ENCODE measurements around the gene HIRIP3. TPM values are rescaled to one million over a fixed set of nuclear protein-coding genes. Genes with fewer than 3 reads are reported as not detected.

Gene HIRIP3
- total RNA-seq, 1 experiment from 2014 or later, result 18.9 TPM

DNA sequence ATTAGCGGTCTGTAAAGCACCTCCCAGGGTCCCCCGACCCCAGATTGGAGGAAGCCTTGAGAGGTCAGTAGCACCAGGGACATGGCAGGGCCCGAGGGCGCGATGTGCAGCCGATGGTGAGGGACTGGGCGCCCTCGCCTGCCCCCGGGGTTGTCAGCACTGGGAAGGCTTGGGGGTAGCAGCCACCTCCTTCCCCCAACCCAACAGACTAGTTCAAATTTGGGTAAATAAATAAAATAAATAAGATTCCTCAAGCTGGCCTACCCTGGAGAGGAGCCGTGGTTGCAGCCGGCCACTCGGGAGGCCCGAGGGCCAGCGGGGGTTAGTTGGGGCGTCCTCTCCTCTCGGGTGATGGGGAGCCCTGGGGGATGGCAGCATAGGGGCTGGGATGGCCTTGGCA, 29.0 kb upstream of the HIRIP3 start:
- no peak overlapping the region for H3K4me3 Mint-ChIP-seq
- DNase-seq (ENCODE audit: low spot score), result no peak
- TF ChIP-seq ZNF263 (CRISPR knock-in tag; IDR thresholded peaks at IDR 0.05; ENCODE audit: low read depth) (no peak), NR1H2 (CRISPR knock-in tag; IDR thresholded peaks at IDR 0.05) (no peak), MXD4 (CRISPR knock-in tag; IDR thresholded peaks at IDR 0.05; ENCODE audit: borderline replicate concordance) (no peak), SP1 (CRISPR knock-in tag; conservative IDR thresholded peaks at IDR 0.05) (no peak), SMAD4 (CRISPR knock-in tag; IDR thresholded peaks at IDR 0.05) (no peak), KAT7 (CRISPR knock-in tag; IDR thresholded peaks at IDR 0.05; ENCODE audit: borderline replicate concordance) (no peak)
- TF ChIP-seq, protein P1, sequence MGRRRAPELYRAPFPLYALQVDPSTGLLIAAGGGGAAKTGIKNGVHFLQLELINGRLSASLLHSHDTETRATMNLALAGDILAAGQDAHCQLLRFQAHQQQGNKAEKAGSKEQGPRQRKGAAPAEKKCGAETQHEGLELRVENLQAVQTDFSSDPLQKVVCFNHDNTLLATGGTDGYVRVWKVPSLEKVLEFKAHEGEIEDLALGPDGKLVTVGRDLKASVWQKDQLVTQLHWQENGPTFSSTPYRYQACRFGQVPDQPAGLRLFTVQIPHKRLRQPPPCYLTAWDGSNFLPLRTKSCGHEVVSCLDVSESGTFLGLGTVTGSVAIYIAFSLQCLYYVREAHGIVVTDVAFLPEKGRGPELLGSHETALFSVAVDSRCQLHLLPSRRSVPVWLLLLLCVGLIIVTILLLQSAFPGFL (CRISPR knock-in tag; IDR thresholded peaks at IDR 0.05; ENCODE audit: borderline replicate concordance), result no peak
- TF ChIP-seq, protein P2, sequence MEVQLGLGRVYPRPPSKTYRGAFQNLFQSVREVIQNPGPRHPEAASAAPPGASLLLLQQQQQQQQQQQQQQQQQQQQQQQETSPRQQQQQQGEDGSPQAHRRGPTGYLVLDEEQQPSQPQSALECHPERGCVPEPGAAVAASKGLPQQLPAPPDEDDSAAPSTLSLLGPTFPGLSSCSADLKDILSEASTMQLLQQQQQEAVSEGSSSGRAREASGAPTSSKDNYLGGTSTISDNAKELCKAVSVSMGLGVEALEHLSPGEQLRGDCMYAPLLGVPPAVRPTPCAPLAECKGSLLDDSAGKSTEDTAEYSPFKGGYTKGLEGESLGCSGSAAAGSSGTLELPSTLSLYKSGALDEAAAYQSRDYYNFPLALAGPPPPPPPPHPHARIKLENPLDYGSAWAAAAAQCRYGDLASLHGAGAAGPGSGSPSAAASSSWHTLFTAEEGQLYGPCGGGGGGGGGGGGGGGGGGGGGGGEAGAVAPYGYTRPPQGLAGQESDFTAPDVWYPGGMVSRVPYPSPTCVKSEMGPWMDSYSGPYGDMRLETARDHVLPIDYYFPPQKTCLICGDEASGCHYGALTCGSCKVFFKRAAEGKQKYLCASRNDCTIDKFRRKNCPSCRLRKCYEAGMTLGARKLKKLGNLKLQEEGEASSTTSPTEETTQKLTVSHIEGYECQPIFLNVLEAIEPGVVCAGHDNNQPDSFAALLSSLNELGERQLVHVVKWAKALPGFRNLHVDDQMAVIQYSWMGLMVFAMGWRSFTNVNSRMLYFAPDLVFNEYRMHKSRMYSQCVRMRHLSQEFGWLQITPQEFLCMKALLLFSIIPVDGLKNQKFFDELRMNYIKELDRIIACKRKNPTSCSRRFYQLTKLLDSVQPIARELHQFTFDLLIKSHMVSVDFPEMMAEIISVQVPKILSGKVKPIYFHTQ (CRISPR knock-in tag; IDR thresholded peaks at IDR 0.05), result no peak
- TF ChIP-seq, protein P3, sequence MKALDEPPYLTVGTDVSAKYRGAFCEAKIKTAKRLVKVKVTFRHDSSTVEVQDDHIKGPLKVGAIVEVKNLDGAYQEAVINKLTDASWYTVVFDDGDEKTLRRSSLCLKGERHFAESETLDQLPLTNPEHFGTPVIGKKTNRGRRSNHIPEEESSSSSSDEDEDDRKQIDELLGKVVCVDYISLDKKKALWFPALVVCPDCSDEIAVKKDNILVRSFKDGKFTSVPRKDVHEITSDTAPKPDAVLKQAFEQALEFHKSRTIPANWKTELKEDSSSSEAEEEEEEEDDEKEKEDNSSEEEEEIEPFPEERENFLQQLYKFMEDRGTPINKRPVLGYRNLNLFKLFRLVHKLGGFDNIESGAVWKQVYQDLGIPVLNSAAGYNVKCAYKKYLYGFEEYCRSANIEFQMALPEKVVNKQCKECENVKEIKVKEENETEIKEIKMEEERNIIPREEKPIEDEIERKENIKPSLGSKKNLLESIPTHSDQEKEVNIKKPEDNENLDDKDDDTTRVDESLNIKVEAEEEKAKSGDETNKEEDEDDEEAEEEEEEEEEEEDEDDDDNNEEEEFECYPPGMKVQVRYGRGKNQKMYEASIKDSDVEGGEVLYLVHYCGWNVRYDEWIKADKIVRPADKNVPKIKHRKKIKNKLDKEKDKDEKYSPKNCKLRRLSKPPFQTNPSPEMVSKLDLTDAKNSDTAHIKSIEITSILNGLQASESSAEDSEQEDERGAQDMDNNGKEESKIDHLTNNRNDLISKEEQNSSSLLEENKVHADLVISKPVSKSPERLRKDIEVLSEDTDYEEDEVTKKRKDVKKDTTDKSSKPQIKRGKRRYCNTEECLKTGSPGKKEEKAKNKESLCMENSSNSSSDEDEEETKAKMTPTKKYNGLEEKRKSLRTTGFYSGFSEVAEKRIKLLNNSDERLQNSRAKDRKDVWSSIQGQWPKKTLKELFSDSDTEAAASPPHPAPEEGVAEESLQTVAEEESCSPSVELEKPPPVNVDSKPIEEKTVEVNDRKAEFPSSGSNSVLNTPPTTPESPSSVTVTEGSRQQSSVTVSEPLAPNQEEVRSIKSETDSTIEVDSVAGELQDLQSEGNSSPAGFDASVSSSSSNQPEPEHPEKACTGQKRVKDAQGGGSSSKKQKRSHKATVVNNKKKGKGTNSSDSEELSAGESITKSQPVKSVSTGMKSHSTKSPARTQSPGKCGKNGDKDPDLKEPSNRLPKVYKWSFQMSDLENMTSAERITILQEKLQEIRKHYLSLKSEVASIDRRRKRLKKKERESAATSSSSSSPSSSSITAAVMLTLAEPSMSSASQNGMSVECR (CRISPR knock-in tag; IDR thresholded peaks at IDR 0.05; ENCODE audit: borderline replicate concordance), result no peak
- TF ChIP-seq, protein P4, sequence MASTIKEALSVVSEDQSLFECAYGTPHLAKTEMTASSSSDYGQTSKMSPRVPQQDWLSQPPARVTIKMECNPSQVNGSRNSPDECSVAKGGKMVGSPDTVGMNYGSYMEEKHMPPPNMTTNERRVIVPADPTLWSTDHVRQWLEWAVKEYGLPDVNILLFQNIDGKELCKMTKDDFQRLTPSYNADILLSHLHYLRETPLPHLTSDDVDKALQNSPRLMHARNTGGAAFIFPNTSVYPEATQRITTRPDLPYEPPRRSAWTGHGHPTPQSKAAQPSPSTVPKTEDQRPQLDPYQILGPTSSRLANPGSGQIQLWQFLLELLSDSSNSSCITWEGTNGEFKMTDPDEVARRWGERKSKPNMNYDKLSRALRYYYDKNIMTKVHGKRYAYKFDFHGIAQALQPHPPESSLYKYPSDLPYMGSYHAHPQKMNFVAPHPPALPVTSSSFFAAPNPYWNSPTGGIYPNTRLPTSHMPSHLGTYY (CRISPR knock-in tag; IDR thresholded peaks at IDR 0.05), result no peak
- no peak for ATAC-seq
- peaks cover 19% of the 10 kb centered on the region for H3K4me1 Mint-ChIP-seq
- H3K27ac Mint-ChIP-seq, result no peak overlapping the region
- ChIA-PET POLR2A (no interaction called here), CTCF (interaction anchor here (1.8 to 2.3 kb wide), 2 partner anchors 7 to 68 kb away, joined by 6 to 17 read pairs; partner anchors contain the start of gene TLCD3B)
- no peaks in the 10 kb centered on the region for H3K9me3 Mint-ChIP-seq
- H3K36me3 Mint-ChIP-seq, result no peaks in the 10 kb centered on the region
- no peaks in the 10 kb centered on the region for H3K27me3 Mint-ChIP-seq (ENCODE audit: low read depth)

DNA sequence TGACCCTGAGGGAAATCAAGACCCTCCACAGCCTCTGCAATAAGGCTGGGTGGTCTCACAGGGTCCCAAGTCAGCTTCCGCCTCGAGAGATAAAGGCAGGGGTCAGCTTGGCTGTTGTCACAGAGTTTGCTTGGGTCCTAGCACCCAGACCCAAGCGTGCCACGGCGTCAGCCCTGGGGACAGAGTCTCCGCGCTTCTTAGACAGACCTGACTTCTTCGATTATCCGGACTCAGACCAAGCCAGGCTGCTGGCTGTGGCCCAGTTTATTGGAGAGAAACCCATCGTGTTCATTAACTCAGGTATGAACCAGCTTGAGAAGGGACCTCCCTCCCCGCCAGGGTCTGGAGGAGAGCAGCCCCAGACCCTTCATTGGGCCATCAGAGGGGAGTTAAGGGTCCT, 28.2 kb upstream of the HIRIP3 start:
- Mint-ChIP-seq H3K4me1 (peaks cover 12% of the 10 kb centered on the region), H3K9me3 (no peaks in the 10 kb centered on the region), H3K4me3 (no peak overlapping the region), H3K27me3 (ENCODE audit: low read depth) (no peaks in the 10 kb centered on the region), H3K27ac (no peak overlapping the region), H3K36me3 (no peaks in the 10 kb centered on the region)
- no peak for ATAC-seq
- ChIA-PET CTCF (interaction anchor here (1.2 to 2.3 kb wide), 3 partner anchors 8 to 175 kb away, joined by 6 to 17 read pairs (median 6); partner anchors contain the start of gene TLCD3B), POLR2A (interaction anchor here (0.6 kb wide), 1 partner anchor 8 kb away, joined by 3 read pairs; no protein-coding TSS in a partner anchor)
- TF ChIP-seq, protein P5, sequence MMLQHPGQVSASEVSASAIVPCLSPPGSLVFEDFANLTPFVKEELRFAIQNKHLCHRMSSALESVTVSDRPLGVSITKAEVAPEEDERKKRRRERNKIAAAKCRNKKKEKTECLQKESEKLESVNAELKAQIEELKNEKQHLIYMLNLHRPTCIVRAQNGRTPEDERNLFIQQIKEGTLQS (CRISPR knock-in tag; conservative IDR thresholded peaks at IDR 0.05), result no peak
- TF ChIP-seq, protein P6, sequence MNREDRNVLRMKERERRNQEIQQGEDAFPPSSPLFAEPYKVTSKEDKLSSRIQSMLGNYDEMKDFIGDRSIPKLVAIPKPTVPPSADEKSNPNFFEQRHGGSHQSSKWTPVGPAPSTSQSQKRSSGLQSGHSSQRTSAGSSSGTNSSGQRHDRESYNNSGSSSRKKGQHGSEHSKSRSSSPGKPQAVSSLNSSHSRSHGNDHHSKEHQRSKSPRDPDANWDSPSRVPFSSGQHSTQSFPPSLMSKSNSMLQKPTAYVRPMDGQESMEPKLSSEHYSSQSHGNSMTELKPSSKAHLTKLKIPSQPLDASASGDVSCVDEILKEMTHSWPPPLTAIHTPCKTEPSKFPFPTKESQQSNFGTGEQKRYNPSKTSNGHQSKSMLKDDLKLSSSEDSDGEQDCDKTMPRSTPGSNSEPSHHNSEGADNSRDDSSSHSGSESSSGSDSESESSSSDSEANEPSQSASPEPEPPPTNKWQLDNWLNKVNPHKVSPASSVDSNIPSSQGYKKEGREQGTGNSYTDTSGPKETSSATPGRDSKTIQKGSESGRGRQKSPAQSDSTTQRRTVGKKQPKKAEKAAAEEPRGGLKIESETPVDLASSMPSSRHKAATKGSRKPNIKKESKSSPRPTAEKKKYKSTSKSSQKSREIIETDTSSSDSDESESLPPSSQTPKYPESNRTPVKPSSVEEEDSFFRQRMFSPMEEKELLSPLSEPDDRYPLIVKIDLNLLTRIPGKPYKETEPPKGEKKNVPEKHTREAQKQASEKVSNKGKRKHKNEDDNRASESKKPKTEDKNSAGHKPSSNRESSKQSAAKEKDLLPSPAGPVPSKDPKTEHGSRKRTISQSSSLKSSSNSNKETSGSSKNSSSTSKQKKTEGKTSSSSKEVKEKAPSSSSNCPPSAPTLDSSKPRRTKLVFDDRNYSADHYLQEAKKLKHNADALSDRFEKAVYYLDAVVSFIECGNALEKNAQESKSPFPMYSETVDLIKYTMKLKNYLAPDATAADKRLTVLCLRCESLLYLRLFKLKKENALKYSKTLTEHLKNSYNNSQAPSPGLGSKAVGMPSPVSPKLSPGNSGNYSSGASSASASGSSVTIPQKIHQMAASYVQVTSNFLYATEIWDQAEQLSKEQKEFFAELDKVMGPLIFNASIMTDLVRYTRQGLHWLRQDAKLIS (CRISPR knock-in tag; IDR thresholded peaks at IDR 0.05; ENCODE audit: borderline replicate concordance), result no peak
- TF ChIP-seq ESRRA (CRISPR knock-in tag; IDR thresholded peaks at IDR 0.05; ENCODE audit: borderline replicate concordance) (no peak), IRF2 (CRISPR knock-in tag; IDR thresholded peaks at IDR 0.05; ENCODE audit: borderline replicate concordance, low read depth) (no peak)
- no peak for DNase-seq (ENCODE audit: low spot score)

Measured in WTC11 (cell line).